Activated CD8-positive, alpha-beta T cell treated with anti-CD3 and anti-CD28 coated beads for 36 hours (primary cell): ENCODE data around the gene RNF31. TPM values are rescaled to one million over a fixed set of nuclear protein-coding genes. Genes with fewer than 3 reads are reported as not detected.

ENCODE experiments used
- ATAC-seq: fragments of 200-7000 bp; cut with Tn5 transposase; one replicate; pipeline ENCODE4 v1.10.0; 2021; ENCODE audit warnings: mild to moderate bottlenecking, moderate library complexity
- CTCF ChIA-PET: fragments of 350-600 bp; sonication (Branson Sonifier 250); formaldehyde crosslinking; loops from one replicate; lab custom pipeline; 2021; ENCODE audit warnings: antibody characterized with exemption; lab: Charles Lee
- POLR2A ChIA-PET: fragments of 350-600 bp; sonication (Branson Sonifier 250); formaldehyde crosslinking; loops from one replicate; lab custom pipeline; 2021; ENCODE audit warnings: antibody characterized with exemption; lab: Charles Lee
- DNase-seq: peaks from one replicate; pipeline ENCODE4 v3.0.0-alpha.2; 2020
- H3K27ac Mint-ChIP-seq: one replicate; pipeline ENCODE4 v1.8.0; 2021; ENCODE audit warnings: mild to moderate bottlenecking, mixed read lengths
- H3K27me3 Mint-ChIP-seq: one replicate; pipeline ENCODE4 v1.8.0; 2021; ENCODE audit warnings: mixed read lengths
- H3K36me3 Mint-ChIP-seq: one replicate; pipeline ENCODE4 v1.8.0; 2021; ENCODE audit warnings: low read depth, mixed read lengths
- H3K4me1 Mint-ChIP-seq: one replicate; pipeline ENCODE4 v1.8.0; 2021; ENCODE audit warnings: low read depth, mixed read lengths
- H3K4me3 Mint-ChIP-seq: one replicate; pipeline ENCODE4 v1.8.0; 2021; ENCODE audit warnings: mild to moderate bottlenecking, moderate library complexity, mixed read lengths
- H3K9me3 Mint-ChIP-seq: one replicate; pipeline ENCODE4 v1.8.0; 2021; ENCODE audit warnings: mixed read lengths
- intact Hi-C: fragments of 100-400 bp; cut with micrococcal nuclease; formaldehyde crosslinking; loops from one replicate; pipeline ENCODE4 v1.10.0; 2022
- total RNA-seq, 2 experiments: library from RNA; stranded (reverse); gene quantifications; one replicate each; pipeline ENCODE4 v1.2.3, GENCODE V29; 2021
- TF ChIP-seq, protein P1 (sequence below): fragments of 200-600 bp; IDR thresholded peaks from one replicate; pipeline ENCODE4 v1.8.0; 2022; ENCODE audit warnings: antibody characterized with exemption, mild to moderate bottlenecking

Gene RNF31
- total RNA-seq, 2 experiments from 2014 or later = 71.6 to 75.0 TPM

DNA sequence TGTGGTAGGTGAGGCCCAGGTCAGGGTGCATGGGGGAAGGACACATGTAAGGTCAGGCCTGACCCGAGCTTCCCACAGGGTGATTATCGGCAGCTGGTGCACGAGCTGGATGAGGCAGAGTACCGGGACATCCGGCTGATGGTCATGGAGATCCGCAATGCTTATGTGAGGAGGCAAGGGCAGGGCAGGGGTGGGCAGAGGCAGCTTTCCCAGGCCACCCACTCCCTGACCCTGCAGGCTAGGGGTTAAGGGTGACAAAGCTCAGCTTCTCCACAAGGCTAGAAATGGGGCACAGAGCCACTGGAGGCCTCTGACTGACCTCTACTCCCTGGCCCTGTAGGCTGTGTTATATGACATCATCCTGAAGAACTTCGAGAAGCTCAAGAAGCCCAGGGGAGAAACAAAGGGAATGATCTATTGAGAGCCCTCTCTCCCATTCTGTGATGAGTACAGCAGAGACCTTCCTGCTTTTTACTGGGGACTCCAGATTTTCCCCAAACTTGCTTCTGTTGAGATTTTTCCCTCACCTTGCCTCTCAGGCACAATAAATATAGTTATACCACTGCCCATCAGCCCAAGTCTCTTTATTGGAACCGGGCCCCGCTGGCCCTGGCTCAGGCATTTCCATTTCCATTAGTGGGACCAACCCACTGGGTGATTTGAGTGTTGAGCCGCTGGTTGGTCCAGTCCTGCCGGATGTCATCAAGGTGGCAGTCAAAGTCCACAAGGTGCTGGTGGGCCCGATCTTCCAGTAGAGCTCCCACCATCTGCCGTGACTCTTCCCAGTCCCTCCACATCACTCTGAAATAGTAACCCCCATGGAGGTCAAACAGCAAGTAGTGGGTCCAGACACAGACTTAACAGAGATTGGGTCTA, 8.7 kb upstream of the RNF31 start:
- Mint-ChIP-seq H3K9me3 (no peaks in the 10 kb centered on the region), H3K4me1 (peaks cover 53% of the 10 kb centered on the region), H3K4me3 (peak overlapping the region; percentile 97), H3K27ac (peak overlapping the region; percentile 83), H3K27me3 (no peaks in the 10 kb centered on the region), H3K36me3 (peaks cover 61% of the 10 kb centered on the region)
- POLR2A ChIA-PET = interaction anchor here (0.6 to 5.8 kb wide), 11 partner anchors 8 to 698 kb away, joined by 3 to 53 read pairs (median 4); partner anchors contain the start of genes DCAF11, IPO4, IRF9 and NRL
- TF ChIP-seq, protein P1, sequence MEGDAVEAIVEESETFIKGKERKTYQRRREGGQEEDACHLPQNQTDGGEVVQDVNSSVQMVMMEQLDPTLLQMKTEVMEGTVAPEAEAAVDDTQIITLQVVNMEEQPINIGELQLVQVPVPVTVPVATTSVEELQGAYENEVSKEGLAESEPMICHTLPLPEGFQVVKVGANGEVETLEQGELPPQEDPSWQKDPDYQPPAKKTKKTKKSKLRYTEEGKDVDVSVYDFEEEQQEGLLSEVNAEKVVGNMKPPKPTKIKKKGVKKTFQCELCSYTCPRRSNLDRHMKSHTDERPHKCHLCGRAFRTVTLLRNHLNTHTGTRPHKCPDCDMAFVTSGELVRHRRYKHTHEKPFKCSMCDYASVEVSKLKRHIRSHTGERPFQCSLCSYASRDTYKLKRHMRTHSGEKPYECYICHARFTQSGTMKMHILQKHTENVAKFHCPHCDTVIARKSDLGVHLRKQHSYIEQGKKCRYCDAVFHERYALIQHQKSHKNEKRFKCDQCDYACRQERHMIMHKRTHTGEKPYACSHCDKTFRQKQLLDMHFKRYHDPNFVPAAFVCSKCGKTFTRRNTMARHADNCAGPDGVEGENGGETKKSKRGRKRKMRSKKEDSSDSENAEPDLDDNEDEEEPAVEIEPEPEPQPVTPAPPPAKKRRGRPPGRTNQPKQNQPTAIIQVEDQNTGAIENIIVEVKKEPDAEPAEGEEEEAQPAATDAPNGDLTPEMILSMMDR = no peak
- CTCF ChIA-PET = interaction anchor here (1.2 to 3.5 kb wide), 4 partner anchors 22 to 80 kb away, joined by 4 to 22 read pairs (median 11); partner anchors contain the start of genes DCAF11, IRF9 and NRL
- intact Hi-C loops = no loop called here
- DNase-seq = no peak
- no peak for ATAC-seq

DNA sequence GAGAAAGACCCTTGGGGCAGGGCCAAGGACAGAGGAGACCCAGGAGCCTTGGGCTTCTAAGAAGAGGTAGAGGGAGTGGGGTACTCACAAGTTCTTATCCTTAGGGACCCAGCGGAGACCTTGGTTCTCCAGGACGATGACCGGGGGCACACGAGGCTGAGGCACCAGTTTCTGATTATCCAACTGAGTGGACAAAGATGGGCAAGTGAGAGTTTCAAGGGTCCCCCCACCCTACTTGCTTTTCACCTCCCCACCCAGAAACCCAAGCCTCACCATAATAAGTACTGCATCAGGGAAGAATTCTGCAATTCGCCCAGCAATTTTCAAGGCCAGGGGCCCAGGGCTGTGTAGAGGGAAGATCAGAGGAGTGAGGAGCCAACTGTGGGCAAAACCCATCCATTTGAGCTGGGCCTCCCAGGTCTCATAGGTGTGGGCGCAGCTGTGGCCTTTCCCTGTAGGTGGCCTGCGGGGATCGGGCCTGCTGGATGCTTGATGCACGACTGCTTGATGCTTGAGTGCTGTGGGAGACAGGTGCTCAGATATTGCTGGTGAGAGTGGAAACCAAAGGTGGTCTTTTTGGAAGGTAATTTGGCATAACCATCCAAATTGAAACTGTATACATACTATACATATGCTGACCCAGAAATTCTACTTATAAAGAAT, 7.9 kb upstream of the RNF31 start:
- ChIA-PET POLR2A (interaction anchor here (0.5 to 5.8 kb wide), 10 partner anchors 7 to 699 kb away, joined by 3 to 53 read pairs (median 4); partner anchors contain the start of genes DCAF11, IPO4, IRF9 and NRL), CTCF (interaction anchor here (3.4 kb wide), 1 partner anchor 22 kb away, joined by 18 read pairs; the partner anchor contains the start of gene IRF9)
- ATAC-seq (no peak), DNase-seq (peak; percentile 53)
- Mint-ChIP-seq H3K9me3 (no peaks in the 10 kb centered on the region), H3K27me3 (no peaks in the 10 kb centered on the region), H3K36me3 (peaks cover 67% of the 10 kb centered on the region), H3K4me3 (peak overlapping the region; percentile 97), H3K4me1 (peaks cover 59% of the 10 kb centered on the region), H3K27ac (peak overlapping the region; percentile 83)
- intact Hi-C loops = no loop called here
- TF ChIP-seq, protein P1 = no peak

DNA sequence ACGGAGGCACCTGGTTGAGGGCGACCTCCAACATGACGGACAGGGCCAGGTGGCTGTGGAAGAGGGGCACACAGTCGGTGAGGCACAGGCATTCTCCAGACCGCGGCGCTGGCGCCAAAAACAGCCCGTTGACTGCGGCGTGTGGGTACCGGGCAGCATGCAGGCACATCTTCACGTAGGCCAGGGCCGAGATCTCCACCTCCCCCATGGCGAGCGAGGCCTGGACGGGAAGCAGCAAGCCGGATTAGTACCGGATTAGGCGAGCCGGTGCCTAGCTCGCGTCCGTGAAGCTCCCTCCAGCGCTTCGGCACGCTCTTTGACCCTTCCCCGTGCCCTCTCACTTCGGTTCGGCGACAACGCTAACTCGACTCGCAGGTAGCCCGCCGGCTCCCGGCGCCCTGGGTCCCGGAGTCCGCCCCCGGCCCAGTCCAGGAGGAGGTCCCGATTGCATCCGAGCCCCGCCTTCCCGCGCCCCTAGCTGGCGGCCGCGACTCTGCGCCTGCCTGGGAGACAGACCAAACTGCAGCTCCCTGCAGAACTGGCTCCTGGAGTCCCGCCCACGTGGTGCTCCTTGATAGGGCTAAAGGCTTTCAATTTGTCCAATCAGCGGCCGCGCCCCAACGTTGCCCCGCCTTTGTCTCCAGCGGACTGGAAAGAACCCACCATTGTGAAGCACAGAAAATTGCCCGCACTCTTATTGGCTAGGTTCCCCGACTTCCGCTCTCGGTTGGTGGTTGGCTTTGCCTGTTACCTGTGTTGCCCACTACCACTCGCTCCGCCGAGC, 6.0 kb upstream of the RNF31 start, which contains the start of gene EMC9:
EMC9 (minus strand) TSS at position 495 of the 784 bp plus-strand sequence; CDS start at position 208, 287 bp downstream.
- POLR2A ChIA-PET = interaction anchor here (0.6 to 2.3 kb wide), 14 partner anchors 8 to 85 kb away, joined by 3 to 19 read pairs (median 4); partner anchors contain the start of genes DCAF11, IPO4, IRF9 and NRL
- peak within 1 kb of the TSS; percentile 97 for H3K27ac Mint-ChIP-seq
- intact Hi-C loops = loop anchor here (2.0 kb wide), 1 partner anchor 26 kb away; the partner anchor contains the start of genes DCAF11 and NRL
- peaks cover 83% of the 10 kb centered on the region for H3K36me3 Mint-ChIP-seq
- DNase-seq (peak; percentile 100), ATAC-seq (peak; percentile 87)
- H3K27me3 Mint-ChIP-seq = no peaks in the 10 kb centered on the region
- CTCF ChIA-PET = interaction anchor here (0.7 to 1.7 kb wide), 8 partner anchors 9 to 100 kb away, joined by 3 to 15 read pairs (median 6); partner anchors contain the start of genes DCAF11, IRF9 and NRL
- H3K9me3 Mint-ChIP-seq = no peaks in the 10 kb centered on the region
- H3K4me1 Mint-ChIP-seq = peaks cover 68% of the 10 kb centered on the region
- TF ChIP-seq, protein P1 = peak; percentile 39
- H3K4me3 Mint-ChIP-seq = peak within 1 kb of the TSS; percentile 97

DNA sequence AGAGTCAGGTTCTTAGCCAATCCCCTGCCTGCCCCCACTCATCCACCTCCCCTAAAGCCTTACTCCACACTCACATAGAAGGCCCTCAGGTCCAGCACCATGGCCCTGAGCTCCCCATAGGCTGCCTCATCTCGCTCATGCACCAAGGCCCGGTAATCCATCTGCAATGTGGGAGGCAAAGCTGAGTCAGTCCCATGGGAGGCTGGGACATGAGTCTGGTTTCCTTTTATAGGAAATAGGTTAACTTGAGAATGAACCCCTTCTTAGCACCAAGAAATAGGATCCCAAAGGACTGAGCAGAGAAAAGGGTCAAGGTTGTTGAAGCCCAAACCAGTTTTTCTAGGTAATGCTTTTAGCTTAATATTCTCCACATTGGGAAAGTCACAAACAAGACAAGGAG, 3.8 kb upstream of the RNF31 start:
- intact Hi-C loops = no loop called here
- ChIA-PET CTCF (interaction anchor here (1.3 to 1.8 kb wide), 4 partner anchors 17 to 165 kb away, joined by 3 to 10 read pairs (median 6); partner anchors contain the start of genes CIDEB and IRF9), POLR2A (interaction anchor here (0.8 to 10.7 kb wide), 7 partner anchors 10 to 70 kb away, joined by 3 to 178 read pairs (median 4); partner anchors contain the start of genes CHMP4A, DCAF11, IRF9 and NRL)
- DNase-seq (no peak), ATAC-seq (no peak)
- H3K27ac Mint-ChIP-seq = peak overlapping the region; percentile 72
- H3K4me1 Mint-ChIP-seq = peaks cover 54% of the 10 kb centered on the region
- H3K4me3 Mint-ChIP-seq = no peak overlapping the region
- H3K36me3 Mint-ChIP-seq = peaks cover 67% of the 10 kb centered on the region
- H3K9me3 Mint-ChIP-seq = no peaks in the 10 kb centered on the region
- TF ChIP-seq, protein P1 = no peak
- no peaks in the 10 kb centered on the region for H3K27me3 Mint-ChIP-seq
